PC-9 (cell line): ENCODE results near the gene OFD1.

Source experiments
- CTCF ChIP-seq: fragments of 200-600 bp; sonication (generic); conservative IDR thresholded peaks from 2 replicates; pipeline ENCODE4 v1.6.1; 2017; ENCODE audit warnings: mixed run types, antibody characterized with exemption, mild to moderate bottlenecking, moderate library complexity
- EZH2 ChIP-seq: fragments of 200-600 bp; sonication (generic); IDR thresholded peaks from 2 replicates; pipeline ENCODE4 v1.8.0; 2017; ENCODE audit warnings: antibody characterized with exemption, low read depth

GRCh38 chrX:13697455-13697854 is 37.1 kb upstream of the OFD1 start:
- no peak for TF ChIP-seq CTCF
- no peak for TF ChIP-seq EZH2
